ENCODE measurements around the gene ARF3.

DNA sequence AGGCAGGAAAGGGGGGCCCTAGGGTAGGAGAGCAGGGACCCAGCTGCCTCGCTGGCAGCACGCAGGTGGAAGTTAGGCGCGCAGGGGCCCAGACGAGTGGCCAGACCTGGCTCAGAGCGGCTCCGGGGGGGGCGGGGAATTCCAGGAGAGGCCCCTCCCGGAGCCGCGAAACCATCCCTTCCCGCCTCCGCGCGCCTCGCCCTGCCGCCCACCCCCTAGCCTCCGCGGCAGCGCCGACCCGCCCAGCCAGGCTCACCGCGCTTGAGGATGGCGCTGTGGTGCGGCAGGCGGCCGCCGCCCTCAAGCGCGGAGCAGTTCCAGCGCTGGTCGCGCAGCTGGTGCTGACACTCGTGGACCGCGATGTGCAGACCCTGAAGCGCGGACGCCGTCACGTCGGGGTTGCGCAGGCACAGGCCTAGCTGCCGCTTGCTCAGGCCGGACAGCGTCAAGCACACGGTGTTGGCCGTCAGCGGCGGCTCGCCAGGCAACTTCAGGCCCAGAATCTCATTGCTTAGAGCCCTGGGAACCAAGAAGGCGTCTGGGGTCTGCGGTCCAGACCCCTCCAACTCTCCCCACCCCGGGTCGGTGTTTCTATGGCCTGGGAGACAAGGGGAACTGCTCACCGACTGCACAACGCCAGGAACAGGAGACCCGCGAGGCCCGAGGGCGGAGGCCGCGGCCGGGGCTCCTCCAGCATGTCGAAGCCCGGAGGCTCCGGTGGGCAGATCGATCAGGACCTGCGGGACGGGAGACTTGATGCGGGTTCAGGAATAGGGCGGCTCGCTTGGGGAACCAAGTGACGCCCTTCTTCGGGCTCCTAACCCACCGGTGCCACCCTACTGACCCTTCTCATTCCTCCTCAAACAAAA is 12.8 kb upstream of the ARF3 start:
- TF ChIP-seq, protein P1, sequence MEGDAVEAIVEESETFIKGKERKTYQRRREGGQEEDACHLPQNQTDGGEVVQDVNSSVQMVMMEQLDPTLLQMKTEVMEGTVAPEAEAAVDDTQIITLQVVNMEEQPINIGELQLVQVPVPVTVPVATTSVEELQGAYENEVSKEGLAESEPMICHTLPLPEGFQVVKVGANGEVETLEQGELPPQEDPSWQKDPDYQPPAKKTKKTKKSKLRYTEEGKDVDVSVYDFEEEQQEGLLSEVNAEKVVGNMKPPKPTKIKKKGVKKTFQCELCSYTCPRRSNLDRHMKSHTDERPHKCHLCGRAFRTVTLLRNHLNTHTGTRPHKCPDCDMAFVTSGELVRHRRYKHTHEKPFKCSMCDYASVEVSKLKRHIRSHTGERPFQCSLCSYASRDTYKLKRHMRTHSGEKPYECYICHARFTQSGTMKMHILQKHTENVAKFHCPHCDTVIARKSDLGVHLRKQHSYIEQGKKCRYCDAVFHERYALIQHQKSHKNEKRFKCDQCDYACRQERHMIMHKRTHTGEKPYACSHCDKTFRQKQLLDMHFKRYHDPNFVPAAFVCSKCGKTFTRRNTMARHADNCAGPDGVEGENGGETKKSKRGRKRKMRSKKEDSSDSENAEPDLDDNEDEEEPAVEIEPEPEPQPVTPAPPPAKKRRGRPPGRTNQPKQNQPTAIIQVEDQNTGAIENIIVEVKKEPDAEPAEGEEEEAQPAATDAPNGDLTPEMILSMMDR (IDR thresholded peaks at IDR 0.05), result no peak
- no peak for TF ChIP-seq POLR2A (IDR thresholded peaks at IDR 0.05)
